Measurements from ENCODE around the gene DOCK4.

Gene DOCK4

GRCh38 chr7:111730476-111731300 is 475.5 kb downstream of the DOCK4 start:
- DNase-seq (ENCODE audit: low spot score): peak; percentile 7

- DNase-seq (ENCODE audit: low spot score): no peak
Measured at GRCh38 chr7:111730057-111730456, 476.1 kb downstream of the DOCK4 start.

- no peak for DNase-seq (ENCODE audit: low spot score)
Measured at GRCh38 chr7:111729483-111729882, 476.7 kb downstream of the DOCK4 start.

GRCh38 chr7:111728635-111728995 is 477.6 kb downstream of the DOCK4 start:
- no peak for DNase-seq (ENCODE audit: low spot score)

GRCh38 chr7:111727905-111728634 is 478.1 kb downstream of the DOCK4 start:
- DNase-seq (ENCODE audit: low spot score): no peak

GRCh38 chr7:111718886-111719285 is 487.3 kb downstream of the DOCK4 start:
- no peak for DNase-seq (ENCODE audit: low spot score)

- DNase-seq (ENCODE audit: low spot score): no peak
Measured at GRCh38 chr7:111711426-111712065, 494.7 kb downstream of the DOCK4 start.

GRCh38 chr7:111710839-111711380 is 495.3 kb downstream of the DOCK4 start:
- DNase-seq (ENCODE audit: low spot score): no peak

- no peak for DNase-seq (ENCODE audit: low spot score)
Measured at GRCh38 chr7:111708072-111708471, 498.1 kb downstream of the DOCK4 start.

- DNase-seq (ENCODE audit: low spot score): no peak
Measured at GRCh38 chr7:111705807-111706206, 500.4 kb downstream of the DOCK4 start.

- no peak for DNase-seq (ENCODE audit: low spot score)
Measured at GRCh38 chr7:111697771-111698170, 508.4 kb downstream of the DOCK4 start.

- DNase-seq (ENCODE audit: low spot score): no peak
Measured at GRCh38 chr7:111694376-111694775, 511.8 kb downstream of the DOCK4 start.

- DNase-seq (ENCODE audit: low spot score): no peak
Measured at GRCh38 chr7:111690364-111691111, 515.7 kb downstream of the DOCK4 start.

GRCh38 chr7:111685349-111685748 is 520.9 kb downstream of the DOCK4 start:
- no peak for DNase-seq (ENCODE audit: low spot score)

GRCh38 chr7:111682588-111683340 is 523.4 kb downstream of the DOCK4 start:
- DNase-seq (ENCODE audit: low spot score): no peak

- DNase-seq (ENCODE audit: low spot score): no peak
Measured at GRCh38 chr7:111681242-111681641, 525.0 kb downstream of the DOCK4 start.

- no peak for DNase-seq (ENCODE audit: low spot score)
Measured at GRCh38 chr7:111678986-111679385, 527.2 kb downstream of the DOCK4 start.

GRCh38 chr7:111678281-111678680 is 527.9 kb downstream of the DOCK4 start:
- no peak for DNase-seq (ENCODE audit: low spot score)

GRCh38 chr7:111677848-111678247 is 528.4 kb downstream of the DOCK4 start:
- no peak for DNase-seq (ENCODE audit: low spot score)

- no peak for DNase-seq (ENCODE audit: low spot score)
Measured at GRCh38 chr7:111676811-111677210, 529.4 kb downstream of the DOCK4 start.
